ENCODE measurements around the gene SFRP5. TPM values are rescaled to one million over a fixed set of nuclear protein-coding genes. Genes with fewer than 3 reads are reported as not detected.

Gene SFRP5
- total RNA-seq, 3 donors from 2014 or later = 0.29 to 1.8 (median 0.33) TPM

DNA sequence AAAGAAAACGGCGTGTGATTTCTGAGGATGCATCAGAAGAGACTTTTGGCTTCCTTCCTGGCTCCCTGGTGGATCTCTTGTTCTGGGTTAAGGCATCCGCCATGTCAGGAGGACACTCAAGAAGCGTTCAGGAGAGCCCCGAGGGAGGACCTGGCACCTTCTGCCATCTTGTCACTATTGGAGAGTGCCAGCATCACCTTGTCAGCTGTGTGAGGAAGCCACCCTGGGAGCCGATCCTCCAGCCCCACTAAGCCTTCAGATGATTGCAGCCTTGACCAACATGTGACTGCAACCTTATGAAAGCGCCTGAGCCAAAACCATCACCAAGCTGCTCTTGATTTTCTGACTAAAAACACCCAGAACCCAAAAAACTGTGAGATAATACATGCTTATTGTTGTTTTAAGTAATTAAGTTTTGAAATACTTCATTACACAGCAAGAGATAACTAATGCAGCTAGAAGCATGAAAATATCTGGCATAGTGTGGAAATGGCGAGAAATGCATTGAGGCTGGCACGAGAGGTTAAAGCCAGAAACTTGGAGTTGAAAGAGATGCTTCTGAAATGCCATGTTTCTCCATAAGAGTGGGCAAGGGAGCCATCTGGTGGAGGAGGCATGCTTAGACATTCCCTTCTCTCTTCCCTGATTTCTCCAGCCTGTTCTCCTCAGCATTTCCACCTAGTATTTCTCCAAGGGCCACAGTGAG lies 40.3 kb downstream of the SFRP5 start:
- no peaks in the 10 kb centered on the region for H3K4me1 ChIP-seq
- DNase-seq (ENCODE audit: low spot score in 2 of 2) = peak; percentile 62 to 64
- no peaks in the 10 kb centered on the region for H3K36me3 ChIP-seq
- intact Hi-C loops (cut with DNase I; ENCODE audit: low total_unique reads) = no loop called here
- H3K4me3 ChIP-seq = no peak overlapping the region
- H3K9me3 ChIP-seq = no peaks in the 10 kb centered on the region
- no peak for TF ChIP-seq POLR2A (IDR thresholded peaks at IDR 0.05)
- peak in 1 of 3 donors; percentile 39 for TF ChIP-seq POLR2AphosphoS5 (IDR thresholded peaks at IDR 0.05)
- TF ChIP-seq, protein P1, sequence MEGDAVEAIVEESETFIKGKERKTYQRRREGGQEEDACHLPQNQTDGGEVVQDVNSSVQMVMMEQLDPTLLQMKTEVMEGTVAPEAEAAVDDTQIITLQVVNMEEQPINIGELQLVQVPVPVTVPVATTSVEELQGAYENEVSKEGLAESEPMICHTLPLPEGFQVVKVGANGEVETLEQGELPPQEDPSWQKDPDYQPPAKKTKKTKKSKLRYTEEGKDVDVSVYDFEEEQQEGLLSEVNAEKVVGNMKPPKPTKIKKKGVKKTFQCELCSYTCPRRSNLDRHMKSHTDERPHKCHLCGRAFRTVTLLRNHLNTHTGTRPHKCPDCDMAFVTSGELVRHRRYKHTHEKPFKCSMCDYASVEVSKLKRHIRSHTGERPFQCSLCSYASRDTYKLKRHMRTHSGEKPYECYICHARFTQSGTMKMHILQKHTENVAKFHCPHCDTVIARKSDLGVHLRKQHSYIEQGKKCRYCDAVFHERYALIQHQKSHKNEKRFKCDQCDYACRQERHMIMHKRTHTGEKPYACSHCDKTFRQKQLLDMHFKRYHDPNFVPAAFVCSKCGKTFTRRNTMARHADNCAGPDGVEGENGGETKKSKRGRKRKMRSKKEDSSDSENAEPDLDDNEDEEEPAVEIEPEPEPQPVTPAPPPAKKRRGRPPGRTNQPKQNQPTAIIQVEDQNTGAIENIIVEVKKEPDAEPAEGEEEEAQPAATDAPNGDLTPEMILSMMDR (IDR thresholded peaks at IDR 0.05) = peak; percentile 57 to 92 (median 88)
- no peaks in the 10 kb centered on the region for H3K27me3 ChIP-seq
- no peak overlapping the region for H3K27ac ChIP-seq

DNA sequence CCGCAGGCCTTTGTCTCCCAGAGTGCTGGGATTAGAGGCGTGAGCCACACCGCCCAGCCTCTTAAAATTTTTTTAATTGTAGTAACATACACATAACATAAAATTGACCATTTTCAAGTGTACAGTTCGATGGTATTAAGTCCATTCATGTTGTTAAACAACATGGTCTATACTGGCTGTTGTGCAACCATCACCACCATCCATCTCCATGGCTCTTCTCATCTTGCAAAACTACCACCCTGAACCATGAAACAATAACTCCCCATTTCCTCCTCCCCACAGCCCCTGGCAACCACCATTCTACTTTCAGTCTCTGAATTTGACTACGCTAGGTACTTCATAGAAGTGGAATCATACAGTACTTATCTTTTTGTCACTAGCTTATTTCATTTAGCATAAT lies 42.8 kb downstream of the SFRP5 start:
- no peak for DNase-seq (ENCODE audit: low spot score in 2 of 2)
- no peaks in the 10 kb centered on the region for H3K4me1 ChIP-seq
- no peaks in the 10 kb centered on the region for H3K9me3 ChIP-seq
- H3K36me3 ChIP-seq = no peaks in the 10 kb centered on the region
- H3K27me3 ChIP-seq = no peaks in the 10 kb centered on the region
- H3K4me3 ChIP-seq = no peak overlapping the region
- no peak overlapping the region for H3K27ac ChIP-seq
- TF ChIP-seq POLR2AphosphoS5 (IDR thresholded peaks at IDR 0.05) (no peak), POLR2A (IDR thresholded peaks at IDR 0.05) (no peak)
- TF ChIP-seq, protein P1 (IDR thresholded peaks at IDR 0.05) = no peak
- intact Hi-C loops (cut with DNase I; ENCODE audit: low total_unique reads) = no loop called here

DNA sequence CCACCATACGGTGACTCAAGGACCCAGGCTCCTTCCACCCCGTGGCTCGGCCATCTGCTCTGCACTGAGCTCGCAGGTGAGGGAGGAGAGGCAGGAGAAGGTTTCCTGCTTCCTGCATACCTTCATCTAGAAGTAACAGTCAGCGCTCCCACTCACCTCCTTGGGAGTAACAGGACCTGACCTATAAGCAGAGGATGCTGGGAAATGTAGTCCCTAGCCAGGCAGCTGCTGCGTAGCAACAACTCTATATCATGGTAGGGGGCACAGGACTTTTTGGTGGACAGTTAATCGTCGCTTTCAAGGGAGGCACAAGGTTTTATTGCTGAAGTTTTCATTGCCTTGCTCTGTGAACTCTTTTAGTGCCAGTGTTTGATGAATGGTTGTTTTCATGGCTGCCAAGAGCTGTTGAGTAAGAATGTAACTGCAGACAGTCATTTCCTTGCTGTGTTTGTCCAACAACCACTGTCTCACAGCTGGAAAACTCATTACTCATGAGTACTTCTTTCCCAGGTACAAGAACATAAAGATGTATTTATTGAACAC lies 45.1 kb downstream of the SFRP5 start:
- Histone ChIP-seq H3K27ac (peak overlapping the region; percentile 58 to 61), H3K36me3 (no peaks in the 10 kb centered on the region), H3K27me3 (no peaks in the 10 kb centered on the region), H3K4me1 (no peaks in the 10 kb centered on the region), H3K4me3 (peak overlapping the region in 1 of 3 donors; percentile 21), H3K9me3 (no peaks in the 10 kb centered on the region)
- TF ChIP-seq, protein P1 (IDR thresholded peaks at IDR 0.05) = no peak
- TF ChIP-seq POLR2A (IDR thresholded peaks at IDR 0.05) (no peak), POLR2AphosphoS5 (IDR thresholded peaks at IDR 0.05) (no peak)
- intact Hi-C loops (cut with DNase I; ENCODE audit: low total_unique reads) = no loop called here
- DNase-seq (ENCODE audit: low spot score in 2 of 2) = no peak

DNA sequence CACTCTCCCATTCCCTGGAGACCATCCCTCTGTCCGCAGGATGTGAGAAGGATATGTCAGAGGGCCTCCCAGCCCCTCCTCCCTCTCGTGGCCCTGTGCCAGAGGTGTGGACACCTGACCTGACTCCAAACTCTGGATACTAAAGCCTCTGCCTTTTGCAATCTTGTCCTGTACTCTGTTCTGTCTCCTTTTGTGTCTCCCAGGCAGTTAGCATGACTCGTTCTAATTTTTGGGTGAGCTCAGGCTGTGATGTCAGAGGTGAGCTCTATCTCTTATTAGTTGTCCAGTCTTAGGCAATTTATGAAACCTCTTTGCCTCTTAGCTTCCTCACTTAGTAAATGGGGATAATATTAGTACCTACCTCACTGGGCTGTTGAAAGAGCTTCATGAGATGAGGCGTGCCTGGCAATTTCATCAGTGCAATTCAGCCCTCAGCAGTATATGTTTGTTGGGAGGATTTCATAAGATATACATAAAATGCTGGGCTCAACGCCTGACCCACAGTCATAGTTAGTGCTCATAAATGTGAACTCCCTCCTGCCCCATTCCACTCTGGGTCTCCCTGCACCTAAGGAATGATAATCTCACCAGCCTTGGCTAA lies 47.4 kb downstream of the SFRP5 start:
- H3K4me1 ChIP-seq = peaks cover 0 to 3% of the 10 kb centered on the region in 2 donors
- TF ChIP-seq POLR2AphosphoS5 (IDR thresholded peaks at IDR 0.05) (no peak), POLR2A (IDR thresholded peaks at IDR 0.05) (no peak)
- TF ChIP-seq, protein P1 (IDR thresholded peaks at IDR 0.05) = no peak

DNA sequence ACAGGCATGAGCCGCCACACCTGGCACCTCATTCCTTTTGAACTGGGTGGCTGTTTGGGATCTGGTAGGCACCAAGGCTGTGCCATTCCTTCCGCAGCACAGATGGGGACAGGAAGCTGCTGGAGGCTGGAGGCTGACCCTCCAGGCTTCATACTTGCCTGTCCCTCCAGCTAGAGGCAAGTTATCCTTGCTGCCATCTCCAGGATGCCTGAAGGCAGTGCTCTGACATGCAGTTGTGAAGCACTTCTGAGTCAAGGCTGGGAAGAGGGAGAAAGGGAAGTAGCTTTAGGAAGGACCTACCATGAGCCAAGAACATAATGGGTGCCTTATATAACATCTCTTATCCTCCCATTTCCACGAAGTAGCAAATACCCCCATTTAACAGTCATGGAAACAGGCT lies 48.8 kb downstream of the SFRP5 start:
- Histone ChIP-seq H3K27ac (no peak overlapping the region), H3K4me1 (peaks cover 6 to 15% of the 10 kb centered on the region in 2 donors), H3K36me3 (no peaks in the 10 kb centered on the region), H3K9me3 (no peaks in the 10 kb centered on the region), H3K4me3 (no peak overlapping the region), H3K27me3 (no peaks in the 10 kb centered on the region)
- no peak for DNase-seq (ENCODE audit: low spot score in 2 of 2)
- TF ChIP-seq, protein P1 (IDR thresholded peaks at IDR 0.05) = no peak
- TF ChIP-seq POLR2A (IDR thresholded peaks at IDR 0.05) (no peak), POLR2AphosphoS5 (IDR thresholded peaks at IDR 0.05) (no peak)
- intact Hi-C loops (cut with DNase I; ENCODE audit: low total_unique reads) = no loop called here

More for the DNA sequence above, 47.4 kb downstream of the SFRP5 start:
- no peaks in the 10 kb centered on the region for H3K9me3 ChIP-seq
- intact Hi-C loops (cut with DNase I; ENCODE audit: low total_unique reads) = no loop called here
- no peak for DNase-seq (ENCODE audit: low spot score in 2 of 2)
- peak overlapping the region in 1 of 2 donors; percentile 19 for H3K27ac ChIP-seq
- H3K36me3 ChIP-seq = no peaks in the 10 kb centered on the region
- H3K4me3 ChIP-seq = no peak overlapping the region
- no peaks in the 10 kb centered on the region for H3K27me3 ChIP-seq

All from breast epithelium (tissue), 4 donors.